ENCODE results near the gene DSG2.

Gene DSG2

GRCh38 chr18:31592506-31593157, 94.7 kb downstream of the DSG2 start:
- DNase-seq = no peak

DNA sequence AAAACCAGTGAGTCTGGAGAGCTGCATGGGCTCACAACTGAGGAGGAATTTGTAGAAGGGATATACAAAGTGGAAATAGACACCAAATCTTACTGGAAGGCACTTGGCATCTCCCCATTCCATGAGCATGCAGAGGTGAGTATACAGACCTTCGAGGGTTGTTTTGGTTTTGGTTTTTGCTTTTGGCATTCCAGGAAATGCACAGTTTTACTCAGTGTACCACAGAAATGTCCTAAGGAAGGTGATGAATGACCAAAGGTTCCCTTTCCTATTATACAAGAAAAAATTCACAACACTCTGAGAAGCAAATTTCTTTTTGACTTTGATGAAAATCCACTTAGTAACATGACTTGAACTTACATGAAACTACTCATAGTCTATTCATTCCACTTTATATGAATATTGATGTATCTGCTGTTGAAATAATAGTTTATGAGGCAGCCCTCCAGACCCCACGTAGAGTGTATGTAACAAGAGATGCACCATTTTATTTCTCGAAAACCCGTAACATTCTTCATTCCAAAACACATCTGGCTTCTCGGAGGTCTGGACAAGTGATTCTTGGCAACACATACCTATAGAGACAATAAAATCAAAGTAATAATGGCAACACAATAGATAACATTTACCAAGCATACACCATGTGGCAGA, 97.3 kb downstream of the DSG2 start:
- DNase-seq = no peak

GRCh38 chr18:31596081-31596872, 98.3 kb downstream of the DSG2 start:
- DNase-seq = no peak

GRCh38 chr18:31598021-31598805, 100.2 kb downstream of the DSG2 start:
- no peak for DNase-seq

Data from suppressor macrophage treated with lipopolysaccharide for 1 hour (primary cell).